Measurements from ENCODE around the gene MZT2B. TPM values are rescaled to one million over a fixed set of nuclear protein-coding genes. Genes with fewer than 3 reads are reported as not detected.
A peak's percentile ranks its signal among the peaks of the same experiment; 100 is the strongest.
"Not testable (repeated sequence)": the region's sequence is repeated elsewhere in the genome, so short reads cannot be mapped to it uniquely, and the experiment has no call there.

Gene MZT2B
- total and polyA plus RNA-seq, 9 donors = 126 to 203 (median 153) TPM

GRCh38 chr2:130139331-130140280 is 42.5 kb upstream of the MZT2B start:
- not testable (repeated sequence) for H3K4me3 ChIP-seq (ENCODE audit: low read length); H3K36me3 ChIP-seq (ENCODE audit: control insufficient read depth, insufficient read depth, low read length); H3K9me3 ChIP-seq (replicated peaks; ENCODE audit: control insufficient read depth, low read depth, low read length); H3K4me1 ChIP-seq (ENCODE audit: control insufficient read depth, insufficient read depth, low read length); H3K27me3 ChIP-seq (ENCODE audit: control insufficient read depth, insufficient read depth, low read length); H3K27ac ChIP-seq (ENCODE audit: low read length); DNase-seq
- WGBS (ENCODE audit: insufficient coverage) = 77% methylated on average over 3 of the region's 30 CpGs

GRCh38 chr2:130140516-130140915 is 41.5 kb upstream of the MZT2B start:
- WGBS (ENCODE audit: insufficient coverage) = no CpG with 5 or more reads among the region's 7 CpGs
- H3K27me3 ChIP-seq (ENCODE audit: control insufficient read depth, insufficient read depth, low read length); DNase-seq; H3K36me3 ChIP-seq (ENCODE audit: control insufficient read depth, insufficient read depth, low read length); H3K27ac ChIP-seq (ENCODE audit: low read length); H3K4me3 ChIP-seq (ENCODE audit: low read length); H3K9me3 ChIP-seq (replicated peaks; ENCODE audit: control insufficient read depth, low read depth, low read length); H3K4me1 ChIP-seq (ENCODE audit: control insufficient read depth, insufficient read depth, low read length): not testable (repeated sequence)

- no CpG with 5 or more reads among the region's 6 CpGs for WGBS (ENCODE audit: insufficient coverage)
- H3K27me3 ChIP-seq (ENCODE audit: control insufficient read depth, insufficient read depth, low read length); H3K36me3 ChIP-seq (ENCODE audit: control insufficient read depth, insufficient read depth, low read length); DNase-seq; H3K9me3 ChIP-seq (replicated peaks; ENCODE audit: control insufficient read depth, low read depth, low read length); H3K27ac ChIP-seq (ENCODE audit: low read length); H3K4me3 ChIP-seq (ENCODE audit: low read length); H3K4me1 ChIP-seq (ENCODE audit: control insufficient read depth, insufficient read depth, low read length): not testable (repeated sequence)
Measured at GRCh38 chr2:130141002-130141401, 41.1 kb upstream of the MZT2B start.

- H3K4me3 ChIP-seq (ENCODE audit: low read length); DNase-seq; H3K4me1 ChIP-seq (ENCODE audit: control insufficient read depth, insufficient read depth, low read length); H3K9me3 ChIP-seq (replicated peaks; ENCODE audit: control insufficient read depth, low read depth, low read length); H3K27me3 ChIP-seq (ENCODE audit: control insufficient read depth, insufficient read depth, low read length); H3K36me3 ChIP-seq (ENCODE audit: control insufficient read depth, insufficient read depth, low read length); H3K27ac ChIP-seq (ENCODE audit: low read length): not testable (repeated sequence)
- WGBS (ENCODE audit: insufficient coverage) = 84% methylated on average over 8 of the region's 22 CpGs
Measured at GRCh38 chr2:130141645-130142370, 40.3 kb upstream of the MZT2B start.

GRCh38 chr2:130142396-130143265 is 39.4 kb upstream of the MZT2B start:
- H3K36me3 ChIP-seq (ENCODE audit: control insufficient read depth, insufficient read depth, low read length); H3K4me1 ChIP-seq (ENCODE audit: control insufficient read depth, insufficient read depth, low read length); H3K4me3 ChIP-seq (ENCODE audit: low read length); H3K9me3 ChIP-seq (replicated peaks; ENCODE audit: control insufficient read depth, low read depth, low read length); DNase-seq; H3K27ac ChIP-seq (ENCODE audit: low read length); H3K27me3 ChIP-seq (ENCODE audit: control insufficient read depth, insufficient read depth, low read length): not testable (repeated sequence)
- WGBS (ENCODE audit: insufficient coverage) = 88% methylated on average over 4 of the region's 13 CpGs

- not testable (repeated sequence) for H3K4me1 ChIP-seq (ENCODE audit: control insufficient read depth, insufficient read depth, low read length); H3K4me3 ChIP-seq (ENCODE audit: low read length); H3K27ac ChIP-seq (ENCODE audit: low read length); H3K36me3 ChIP-seq (ENCODE audit: control insufficient read depth, insufficient read depth, low read length); DNase-seq; H3K27me3 ChIP-seq (ENCODE audit: control insufficient read depth, insufficient read depth, low read length); H3K9me3 ChIP-seq (replicated peaks; ENCODE audit: control insufficient read depth, low read depth, low read length)
- 45% methylated on average over 16 of the region's 28 CpGs for WGBS (ENCODE audit: insufficient coverage)
Measured at GRCh38 chr2:130143266-130144039, 38.6 kb upstream of the MZT2B start.

GRCh38 chr2:130145006-130145414 is 37.1 kb upstream of the MZT2B start, which contains the start of gene CCDC74B:
CCDC74B (minus strand) TSS chr2:130145112; CDS start chr2:130144996, 116 bp downstream.
- 0% methylated on average over 17 of the region's 30 CpGs for WGBS (ENCODE audit: insufficient coverage)

GRCh38 chr2:130148515-130148914 is 33.5 kb upstream of the MZT2B start:
- no CpG with 5 or more reads among the region's 6 CpGs for WGBS (ENCODE audit: insufficient coverage)
- not testable (repeated sequence) for H3K4me1 ChIP-seq (ENCODE audit: control insufficient read depth, insufficient read depth, low read length); H3K4me3 ChIP-seq (ENCODE audit: low read length); DNase-seq; H3K9me3 ChIP-seq (replicated peaks; ENCODE audit: control insufficient read depth, low read depth, low read length); H3K27me3 ChIP-seq (ENCODE audit: control insufficient read depth, insufficient read depth, low read length); H3K27ac ChIP-seq (ENCODE audit: low read length); H3K36me3 ChIP-seq (ENCODE audit: control insufficient read depth, insufficient read depth, low read length)

More at GRCh38 chr2:130145006-130145414, 37.1 kb upstream of the MZT2B start, which contains the start of gene CCDC74B:
- H3K36me3 ChIP-seq (ENCODE audit: control insufficient read depth, insufficient read depth, low read length); H3K27ac ChIP-seq (ENCODE audit: low read length); H3K4me1 ChIP-seq (ENCODE audit: control insufficient read depth, insufficient read depth, low read length); H3K27me3 ChIP-seq (ENCODE audit: control insufficient read depth, insufficient read depth, low read length); H3K9me3 ChIP-seq (replicated peaks; ENCODE audit: control insufficient read depth, low read depth, low read length): not testable (repeated sequence)
- H3K4me3 ChIP-seq (ENCODE audit: low read length) = peak within 1 kb of the TSS; percentile 21
- DNase-seq = peak; percentile 22
